HG03108 (cell line): Measurements from ENCODE around the gene RGN.
"Not testable (repeated sequence)": the region's sequence is repeated elsewhere in the genome, so short reads cannot be mapped to it uniquely, and the experiment has no call there.

ENCODE experiments used
- ATAC-seq: cut with Tn5 transposase; IDR thresholded peaks from one replicate; pipeline ENCODE4 v1.9.1; 2021; ENCODE audit warnings: moderate library complexity; ENCODE audit not compliant: unreplicated experiment

Gene RGN

GRCh38 chrX:47078129-47079043 lies at the start of gene RGN:
Gene RGN (plus strand): TSS chrX:47078443. CDS start chrX:47081145, 2,702 bp downstream.
- no peak for ATAC-seq

GRCh38 chrX:47030339-47030738 lies 47.9 kb upstream of the RGN start:
- ATAC-seq, result no peak

- no peak for ATAC-seq
These were observed 30.3 kb upstream of the RGN start for GRCh38 chrX:47047989-47048388.

- no peak for ATAC-seq
These were observed 18.9 kb upstream of the RGN start for GRCh38 chrX:47059142-47059874.

DNA sequence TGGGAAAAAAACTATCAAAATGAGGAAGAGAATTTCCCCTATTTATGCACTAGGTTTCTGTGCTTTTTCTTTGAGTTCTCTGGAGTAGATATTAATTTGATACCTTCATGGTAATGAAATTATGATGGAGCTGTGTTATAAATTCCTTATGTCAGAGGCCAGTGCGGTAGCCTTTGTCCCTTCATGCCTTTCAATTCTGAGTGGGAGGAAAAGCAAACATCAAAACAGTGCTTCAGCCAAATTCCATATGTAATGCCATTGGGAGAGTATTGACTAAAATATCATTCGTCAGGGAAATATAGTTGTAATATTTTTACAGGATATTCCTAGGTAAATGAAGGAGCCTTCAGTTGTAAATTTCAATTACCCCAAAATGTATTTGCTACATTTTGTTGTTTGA lies 17.5 kb upstream of the RGN start:
- ATAC-seq, result no peak

- ATAC-seq, result no peak
These were observed 16.9 kb upstream of the RGN start for GRCh38 chrX:47061238-47061919.

DNA sequence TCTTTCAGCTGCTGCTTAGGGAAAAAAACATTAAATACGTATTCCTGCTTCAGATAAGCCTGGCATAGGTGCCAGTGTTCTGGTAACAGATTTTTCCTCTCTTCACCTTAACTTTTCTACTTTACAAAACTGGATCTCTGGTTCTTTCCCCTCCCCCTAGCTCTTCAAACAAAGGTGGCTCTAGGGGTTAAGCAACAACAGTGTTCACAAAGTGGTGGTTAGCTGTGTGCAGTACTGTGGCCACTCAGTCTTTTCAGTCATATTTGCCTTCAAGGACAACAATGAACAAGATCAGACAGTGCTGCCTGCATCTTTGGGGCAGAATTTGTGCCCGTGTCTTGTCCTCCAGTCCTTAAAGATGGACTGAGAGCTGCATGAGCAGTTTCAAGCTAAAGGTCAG lies 15.1 kb upstream of the RGN start:
- no peak for ATAC-seq

DNA sequence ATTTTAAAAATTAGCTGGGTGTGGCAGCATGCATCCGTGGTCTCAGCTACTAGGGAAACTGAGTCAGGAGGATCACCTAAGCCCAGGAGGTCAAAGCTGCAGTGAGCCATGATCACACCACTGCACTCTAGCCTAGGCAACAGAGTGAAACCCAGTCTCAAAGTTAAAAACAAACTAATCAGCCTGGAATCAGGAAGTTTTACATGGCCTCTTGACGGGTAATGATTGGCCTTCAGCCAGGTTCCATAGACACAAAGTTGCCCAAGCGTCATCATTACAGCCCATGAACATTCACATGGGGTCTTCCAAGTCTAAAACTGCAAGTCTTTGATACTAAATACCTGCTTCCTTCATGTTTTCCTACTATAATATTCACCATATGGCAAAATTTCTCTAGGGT lies 10.0 kb upstream of the RGN start:
- ATAC-seq, result no peak

GRCh38 chrX:47068720-47069119 lies 9.5 kb upstream of the RGN start:
- no peak for ATAC-seq

DNA sequence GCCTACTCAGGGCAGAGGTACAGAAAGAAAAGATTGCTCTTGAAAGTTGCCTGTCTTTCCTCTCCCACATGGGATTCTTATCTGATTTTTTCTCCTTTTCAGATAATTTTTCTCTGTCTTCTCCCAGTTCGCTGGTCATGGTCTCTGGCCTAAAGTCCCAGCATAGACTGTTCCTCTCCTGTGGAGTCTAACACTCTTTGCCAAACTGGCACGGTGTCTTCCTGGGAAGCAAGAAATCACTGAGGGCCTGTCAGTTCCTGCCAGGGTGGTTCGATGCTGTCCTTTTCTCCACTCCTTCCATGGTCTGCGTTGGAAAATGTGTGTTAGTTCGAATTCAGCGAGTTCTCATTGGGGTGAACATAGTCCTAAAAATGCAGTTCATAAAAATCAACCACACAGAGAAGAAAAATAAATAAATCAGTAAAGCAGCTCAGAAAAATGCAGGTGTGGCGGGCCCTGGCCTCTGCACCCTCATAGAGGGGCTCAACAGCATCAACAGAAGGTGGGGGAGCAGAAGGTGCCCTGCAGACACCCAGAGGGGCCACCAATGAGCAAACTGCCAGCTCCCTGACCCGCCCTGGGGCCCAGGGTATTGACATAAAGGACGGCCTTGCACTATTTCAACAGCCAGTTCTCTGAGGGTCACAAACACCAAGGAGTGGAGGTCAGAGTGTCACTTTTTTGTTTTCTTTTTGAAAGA lies 2.1 kb downstream of the RGN start:
- ATAC-seq, result no peak

DNA sequence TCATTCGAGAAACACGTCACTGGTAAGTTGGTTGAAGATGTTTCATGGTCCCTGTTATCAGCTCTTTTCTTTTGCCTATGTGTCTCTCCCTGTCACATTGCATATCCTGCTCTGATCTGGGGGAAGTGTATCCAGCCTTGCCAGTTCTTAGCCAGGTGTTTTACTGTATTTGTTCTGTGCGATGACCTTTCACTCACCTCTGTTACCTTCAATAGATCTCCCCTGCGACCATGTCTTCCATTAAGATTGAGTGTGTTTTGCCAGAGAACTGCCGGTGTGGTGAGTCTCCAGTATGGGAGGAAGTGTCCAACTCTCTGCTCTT lies 2.6 kb downstream of the RGN start:
- no peak for ATAC-seq

DNA sequence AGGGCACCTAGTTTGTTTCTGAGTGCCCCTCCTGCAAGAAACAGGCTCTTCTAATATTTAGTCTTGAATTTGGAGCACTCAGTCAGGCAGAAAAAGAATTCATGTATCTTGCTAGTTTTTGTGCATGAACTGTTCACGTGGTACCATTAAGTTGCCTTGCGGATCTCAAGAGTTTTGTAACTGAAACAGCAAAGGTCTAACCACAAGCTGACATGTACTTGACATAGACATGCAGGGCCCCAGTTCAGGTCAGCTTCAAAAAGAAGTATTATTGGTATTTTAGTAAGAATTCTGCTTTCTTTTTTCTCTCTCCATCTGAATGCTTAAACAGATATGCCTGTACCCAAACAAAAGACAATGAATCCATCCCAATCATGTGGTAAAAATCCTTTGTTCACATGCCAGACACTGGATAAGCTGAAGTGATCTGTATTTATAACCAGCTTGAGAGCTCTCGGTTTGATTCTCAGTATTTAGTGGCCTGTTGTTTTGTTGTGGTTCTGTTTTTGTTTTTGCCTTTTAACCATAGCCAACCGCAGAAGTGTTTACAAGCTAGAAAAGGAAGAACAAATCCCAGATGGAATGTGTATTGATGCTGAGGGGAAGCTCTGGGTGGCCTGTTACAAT lies 13.0 kb downstream of the RGN start:
- no peak for ATAC-seq

DNA sequence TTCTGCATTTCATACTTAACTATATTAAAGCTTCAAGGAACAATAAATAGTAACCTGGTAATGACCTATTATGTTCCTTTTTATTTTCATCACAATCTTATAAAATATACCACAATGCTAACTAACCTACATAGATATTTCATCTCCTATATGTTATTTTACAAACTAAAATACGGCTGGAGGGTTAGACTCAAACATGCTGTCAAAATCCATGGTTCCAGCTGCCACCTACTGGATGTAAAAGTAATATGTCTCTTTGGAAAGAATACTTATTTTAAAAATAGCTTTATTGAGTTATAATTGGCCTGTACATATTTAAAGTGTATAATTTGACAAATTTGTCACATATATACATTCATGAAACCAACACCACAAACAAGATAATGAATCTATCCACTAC lies 15.0 kb downstream of the RGN start:
- no peak for ATAC-seq

DNA sequence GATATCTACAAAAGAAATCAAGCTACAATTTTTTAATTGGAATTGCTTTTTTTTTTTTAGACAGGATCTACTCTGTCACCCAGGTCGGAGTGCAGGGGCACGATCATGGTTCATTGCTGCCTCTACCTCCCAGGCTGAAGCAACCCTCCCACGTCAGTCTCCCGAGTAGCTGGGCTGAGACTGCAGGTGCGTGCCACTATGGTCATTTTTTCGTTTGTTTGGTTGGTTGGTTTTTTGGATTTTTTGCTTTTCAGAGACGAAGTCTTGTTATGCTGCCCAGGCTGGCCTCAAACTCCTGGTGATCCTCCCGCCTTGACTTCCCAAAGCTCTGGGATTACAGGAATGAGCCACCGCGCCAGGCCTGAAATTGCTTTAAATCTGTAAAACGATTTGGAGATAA lies 15.6 kb downstream of the RGN start:
- ATAC-seq, result no peak

DNA sequence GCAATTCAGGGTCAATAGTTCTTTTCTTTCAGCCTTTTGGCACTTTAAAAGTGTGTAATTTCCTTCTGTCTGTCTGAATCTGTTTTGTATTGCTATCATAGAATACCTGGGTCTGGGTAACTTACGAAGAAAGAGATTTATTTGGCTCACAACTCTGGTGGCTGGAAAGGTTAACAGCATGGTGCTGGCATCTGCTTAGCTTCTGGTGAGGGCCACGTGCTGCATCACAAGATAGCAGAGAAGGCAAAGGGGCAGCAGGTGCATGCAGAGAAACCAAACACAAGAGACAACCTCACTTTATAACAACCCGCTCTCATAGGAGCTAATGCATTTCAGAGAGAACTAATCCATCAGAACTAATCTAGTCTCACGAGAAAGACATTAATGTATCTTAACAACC lies 18.8 kb downstream of the RGN start:
- ATAC-seq, result no peak

DNA sequence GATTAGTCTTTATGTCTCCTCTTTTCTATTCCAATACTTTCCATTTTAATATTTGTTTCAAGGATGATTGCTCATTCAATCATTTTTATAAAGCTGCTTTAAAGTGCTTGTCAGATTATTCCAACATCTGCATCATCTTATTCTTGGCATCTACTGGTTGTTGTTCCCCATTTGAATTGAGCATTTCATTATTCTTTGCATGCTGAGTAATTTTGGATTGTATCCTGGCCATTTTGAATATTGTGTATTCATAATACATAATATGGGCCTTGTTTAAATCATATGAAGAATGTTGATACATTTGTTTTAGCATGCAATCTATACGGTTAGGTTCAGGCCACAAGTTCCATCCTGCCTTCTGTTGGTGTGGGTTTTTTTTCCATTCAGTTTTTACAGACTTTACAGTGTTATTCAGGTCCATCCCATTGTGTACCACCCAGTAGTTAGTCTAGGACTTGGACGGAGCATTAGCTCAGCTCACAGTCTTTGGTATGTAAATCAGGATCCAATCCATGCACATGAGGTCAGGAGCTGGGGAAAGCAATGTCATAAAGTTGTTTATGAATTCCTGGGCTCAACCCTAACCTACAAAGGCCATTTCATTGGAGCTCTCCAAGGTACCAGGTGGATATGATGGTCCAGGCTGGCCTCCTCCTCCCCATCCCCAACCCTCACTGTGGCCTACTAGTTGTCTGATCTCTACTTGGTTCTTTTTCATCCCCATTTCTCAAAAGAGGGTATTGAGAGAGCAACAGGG lies 20.3 kb downstream of the RGN start:
- no peak for ATAC-seq

DNA sequence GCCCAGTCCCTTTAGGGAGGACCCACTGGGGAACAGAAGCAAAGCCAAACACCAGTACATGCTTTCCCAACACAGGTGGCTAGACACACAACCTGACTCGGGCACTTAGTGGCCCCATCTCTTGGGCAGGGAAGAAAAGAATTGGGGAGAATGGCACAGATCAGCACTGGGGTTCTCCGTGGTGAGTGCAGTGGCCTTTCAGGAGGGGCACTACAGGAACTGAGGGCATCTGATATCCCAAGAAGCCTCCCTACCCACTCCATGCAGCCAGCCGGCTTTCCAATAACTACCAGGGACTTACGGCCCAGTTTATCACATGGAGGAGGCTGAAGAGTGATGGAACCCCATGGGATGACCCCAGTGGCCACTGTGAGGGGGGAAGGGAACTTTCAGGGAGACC lies 23.0 kb downstream of the RGN start:
- no peak for ATAC-seq

DNA sequence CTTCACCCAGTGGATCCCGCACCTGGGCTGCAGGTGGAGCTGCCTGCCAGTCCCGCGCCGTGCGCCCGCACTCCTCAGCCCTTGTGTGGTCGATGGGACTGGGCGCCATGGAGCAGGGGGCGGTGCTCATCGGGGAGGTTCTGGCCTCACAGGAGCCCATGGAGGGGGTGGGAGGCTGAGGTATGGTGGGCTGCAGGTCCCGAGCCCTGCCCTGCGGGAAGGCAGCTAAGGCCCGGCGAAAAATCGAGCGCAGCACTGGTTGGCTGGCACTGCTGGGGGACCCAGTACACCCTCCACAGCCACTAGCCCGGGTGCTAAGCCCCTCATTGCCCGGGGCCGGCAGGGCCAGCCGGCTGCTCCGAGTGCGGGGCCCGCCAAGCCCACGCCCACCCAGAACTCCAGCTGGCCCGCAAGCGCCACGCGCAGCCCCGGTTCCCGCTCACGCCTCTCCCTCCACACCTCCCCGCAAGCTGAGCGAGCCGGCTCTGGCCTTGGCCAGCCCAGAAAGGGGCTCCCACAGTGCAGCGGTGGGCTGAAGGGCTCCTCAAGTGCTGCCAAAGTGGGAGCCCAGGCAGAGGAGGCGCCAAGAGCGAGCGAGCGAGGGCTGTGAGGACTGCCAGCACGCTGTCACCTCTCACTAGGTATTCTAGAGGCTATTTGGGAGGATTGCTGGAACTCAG lies 32.8 kb downstream of the RGN start:
- ATAC-seq, result not testable (repeated sequence)

- no peak for ATAC-seq
These were observed 34.2 kb downstream of the RGN start for GRCh38 chrX:47112316-47112954.
